Hepatocyte (in vitro differentiated cells): ENCODE results near the gene NFIL3.

Experiments
- CTCF ChIP-seq: fragments of 200-600 bp; sonication (generic); IDR thresholded peaks from 2 replicates; pipeline ENCODE4 v1.5.1; 2016; ENCODE audit warnings: antibody characterized with exemption, mild to moderate bottlenecking; ENCODE audit not compliant: poor library complexity
- EZH2 ChIP-seq: fragments of 200-600 bp; sonication (generic); IDR thresholded peaks from 2 replicates; pipeline ENCODE4 v1.6.1; 2016; ENCODE audit warnings: antibody characterized with exemption, mild to moderate bottlenecking, borderline replicate concordance
- EZH2phosphoT487 ChIP-seq: fragments of 200-600 bp; sonication (generic); IDR thresholded peaks from one replicate; pipeline ENCODE4 v1.6.1; 2018; ENCODE audit warnings: antibody characterized with exemption, mild to moderate bottlenecking, low read depth, moderate library complexity; ENCODE audit not compliant: unreplicated experiment, severe bottlenecking

GRCh38 chr9:91428927-91429351 lies 5.3 kb upstream of the NFIL3 start:
- no peak for TF ChIP-seq CTCF
- no peak for TF ChIP-seq EZH2
- TF ChIP-seq EZH2phosphoT487, result no peak
